HG02763 (cell line): Measurements from ENCODE around the gene SGSH.
"Not testable (repeated sequence)": the region's sequence is repeated elsewhere in the genome, so short reads cannot be mapped to it uniquely, and the experiment has no call there.

Experiments
- ATAC-seq: cut with Tn5 transposase; IDR thresholded peaks from one replicate; pipeline ENCODE4 v1.9.1; 2021; ENCODE audit warnings: mild to moderate bottlenecking, moderate library complexity; ENCODE audit not compliant: unreplicated experiment

Gene SGSH

GRCh38 chr17:80220054-80220735, at the start of gene SGSH, which contains the start of gene SLC26A11:
Gene SGSH, minus strand, starts transcription at chr17:80220333. Its CDS starts 20 bp downstream, at chr17:80220313.
Gene SLC26A11, plus strand, starts transcription at chr17:80220427. Its CDS starts 1,134 bp downstream, at chr17:80221561.
- peak; percentile 46 for ATAC-seq

GRCh38 chr17:80269405-80269807, 49.3 kb upstream of the SGSH start:
- no peak for ATAC-seq

- no peak for ATAC-seq
Observed at GRCh38 chr17:80268427-80268826, 48.3 kb upstream of the SGSH start.

- no peak for ATAC-seq
Observed at GRCh38 chr17:80267391-80267790, 47.3 kb upstream of the SGSH start.

- ATAC-seq, result no peak
Observed at GRCh38 chr17:80265205-80266068, 45.3 kb upstream of the SGSH start.

GRCh38 chr17:80264205-80265075, 44.3 kb upstream of the SGSH start:
- no peak for ATAC-seq

GRCh38 chr17:80263253-80264204, 43.4 kb upstream of the SGSH start:
- peak; percentile 39 for ATAC-seq

- ATAC-seq, result no peak
Observed at GRCh38 chr17:80262775-80263244, 42.7 kb upstream of the SGSH start.

- ATAC-seq, result no peak
Observed at GRCh38 chr17:80262291-80262690, 42.2 kb upstream of the SGSH start.

- no peak for ATAC-seq
Observed at GRCh38 chr17:80261895-80262279, 41.8 kb upstream of the SGSH start.

- ATAC-seq, result no peak
Observed at GRCh38 chr17:80261159-80261894, 41.2 kb upstream of the SGSH start.

GRCh38 chr17:80260791-80261158, 40.6 kb upstream of the SGSH start, which contains the start of gene RNF213:
Gene RNF213, plus strand, starts transcription at chr17:80260852. Its CDS starts 2,830 bp downstream, at chr17:80263682.
- peak; percentile 36 for ATAC-seq

- ATAC-seq, result peak; percentile 39
Observed at GRCh38 chr17:80260069-80260535, 40.0 kb upstream of the SGSH start.

GRCh38 chr17:80259457-80260068, 39.4 kb upstream of the SGSH start:
- ATAC-seq, result no peak

- ATAC-seq, result not testable (repeated sequence)
Observed at GRCh38 chr17:80258296-80258695, 38.2 kb upstream of the SGSH start.

GRCh38 chr17:80257716-80258213, 37.6 kb upstream of the SGSH start:
- ATAC-seq, result no peak

- ATAC-seq, result no peak
Observed at GRCh38 chr17:80256034-80256350, 35.9 kb upstream of the SGSH start.
